HG03280 (cell line): ENCODE measurements around the gene NDUFS6.

ENCODE experiments used
- ATAC-seq: cut with Tn5 transposase; IDR thresholded peaks from one replicate; pipeline ENCODE4 v1.9.1; 2021; ENCODE audit warnings: mild to moderate bottlenecking, moderate library complexity; ENCODE audit not compliant: unreplicated experiment

NDUFS6 gene

DNA sequence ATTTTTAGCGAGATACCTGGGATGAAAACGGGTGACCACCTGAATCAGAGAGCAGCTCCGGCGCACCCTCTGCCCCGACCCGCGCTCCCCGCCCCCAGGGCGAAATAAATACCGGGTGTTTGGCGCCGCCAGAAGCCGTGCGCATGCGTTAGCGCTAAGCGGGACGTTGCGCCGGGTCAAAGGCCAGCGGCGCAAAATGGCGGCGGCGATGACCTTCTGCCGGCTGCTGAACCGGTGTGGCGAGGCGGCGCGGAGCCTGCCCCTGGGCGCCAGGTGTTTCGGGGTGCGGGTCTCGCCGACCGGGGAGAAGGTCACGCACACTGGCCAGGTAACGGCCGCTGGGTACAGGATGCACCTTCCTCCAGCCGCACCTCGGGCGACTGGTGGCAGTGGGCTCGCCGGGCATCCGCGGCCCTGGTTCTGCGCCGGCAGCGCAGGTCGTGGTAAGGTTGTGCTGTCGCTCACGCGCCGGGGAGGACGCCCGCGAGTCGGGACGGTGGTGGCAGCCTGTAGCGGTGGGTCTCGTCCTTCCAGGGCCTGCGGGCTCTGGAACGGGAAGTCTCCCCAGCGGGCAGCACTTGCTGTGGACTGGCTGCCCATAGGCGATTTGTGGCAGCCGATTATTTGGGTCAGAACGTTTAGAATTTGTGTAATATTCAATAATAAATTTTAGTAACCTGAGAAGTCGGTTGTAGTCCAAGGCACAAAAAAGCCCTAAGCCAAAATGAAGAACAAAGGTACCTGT is at the start of gene NDUFS6:
TSS of gene NDUFS6 (plus strand) at position 186 of the 745 bp plus-strand sequence. CDS start at position 197, 11 bp downstream.
- peak; percentile 58 for ATAC-seq

DNA sequence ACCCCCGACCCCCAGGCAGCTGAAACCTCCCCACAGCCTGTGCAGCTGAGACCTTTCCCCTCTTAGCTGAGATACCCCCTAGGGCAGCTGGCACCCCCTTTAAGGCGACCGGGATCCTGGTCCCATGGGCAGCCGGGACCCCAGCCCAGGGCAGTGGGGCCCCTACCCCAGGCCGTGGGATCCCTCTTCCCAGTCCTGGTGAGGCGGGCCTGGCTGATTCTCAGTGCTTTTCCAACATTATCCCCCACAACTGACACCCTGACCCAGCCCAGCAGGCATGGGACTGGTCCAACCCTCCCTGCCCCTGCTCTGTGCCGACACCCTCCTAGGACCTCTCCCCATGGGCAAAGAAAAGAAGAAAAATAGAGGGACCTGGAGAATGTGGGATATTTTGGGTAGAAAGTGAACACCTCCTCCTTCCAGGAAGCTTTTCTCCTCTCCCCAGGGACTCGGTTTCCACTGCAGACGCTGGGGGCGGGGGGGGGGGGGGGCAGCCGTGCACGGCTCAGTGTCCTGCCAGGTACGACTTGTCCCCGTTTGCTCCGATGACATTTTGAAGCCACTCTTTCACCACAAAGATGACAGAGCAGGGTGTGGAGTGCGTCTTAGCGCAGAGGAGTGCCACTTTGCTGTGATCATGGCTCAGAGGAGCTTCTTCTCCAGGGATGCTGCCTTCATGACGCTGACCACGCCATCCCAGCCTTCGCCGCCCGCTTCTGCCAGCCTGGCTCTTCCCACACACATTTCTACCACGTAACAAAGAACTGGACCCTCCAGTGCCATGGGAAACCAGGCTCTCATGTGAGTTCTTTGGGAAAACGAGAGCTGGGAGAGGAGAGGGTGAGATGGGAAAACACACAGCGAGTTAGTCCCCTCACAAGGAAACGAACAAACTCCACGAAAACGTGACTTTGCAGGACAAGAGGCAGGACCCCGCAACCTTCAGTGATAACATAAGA is 49.1 kb upstream of the NDUFS6 start:
- no peak for ATAC-seq

DNA sequence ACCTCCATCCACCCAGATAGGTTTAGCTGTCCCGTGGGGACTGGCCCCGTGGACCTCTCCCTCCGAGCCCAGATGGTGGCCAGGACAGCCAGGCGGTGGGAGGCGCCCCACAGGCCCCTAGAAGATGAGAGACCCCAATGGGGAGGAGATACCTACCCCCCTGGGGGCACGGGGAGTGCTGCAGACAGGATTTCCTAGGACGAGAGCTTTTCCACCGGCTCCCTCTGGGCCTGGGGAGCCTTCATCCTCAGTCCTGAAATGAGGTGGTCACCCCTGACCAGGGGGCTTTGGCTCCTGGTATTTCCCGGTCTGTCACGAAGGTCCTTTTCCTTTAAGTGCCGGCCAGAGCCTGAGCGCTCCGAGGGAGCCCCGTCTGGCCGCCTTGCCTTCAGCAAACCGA is 48.3 kb upstream of the NDUFS6 start:
- no peak for ATAC-seq

DNA sequence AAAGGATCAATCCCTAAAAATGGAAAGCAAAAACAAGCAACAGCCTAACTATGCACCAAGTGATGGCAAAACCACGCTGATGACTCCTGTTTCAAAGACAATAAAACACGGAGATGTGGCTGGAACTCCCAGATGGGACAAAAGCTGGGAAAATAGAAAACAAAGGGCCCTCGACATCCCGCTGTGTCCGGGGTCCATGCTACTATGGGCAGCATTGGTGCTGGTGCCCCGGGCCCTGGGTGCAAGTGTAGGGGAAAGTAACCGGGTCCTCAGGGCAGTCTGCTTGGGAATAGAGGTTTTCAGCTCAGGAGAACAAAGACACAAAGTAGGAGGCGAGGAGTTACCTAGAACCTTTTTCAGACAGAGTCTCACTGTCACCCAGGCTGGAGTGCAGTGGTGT is 47.7 kb upstream of the NDUFS6 start:
- no peak for ATAC-seq

DNA sequence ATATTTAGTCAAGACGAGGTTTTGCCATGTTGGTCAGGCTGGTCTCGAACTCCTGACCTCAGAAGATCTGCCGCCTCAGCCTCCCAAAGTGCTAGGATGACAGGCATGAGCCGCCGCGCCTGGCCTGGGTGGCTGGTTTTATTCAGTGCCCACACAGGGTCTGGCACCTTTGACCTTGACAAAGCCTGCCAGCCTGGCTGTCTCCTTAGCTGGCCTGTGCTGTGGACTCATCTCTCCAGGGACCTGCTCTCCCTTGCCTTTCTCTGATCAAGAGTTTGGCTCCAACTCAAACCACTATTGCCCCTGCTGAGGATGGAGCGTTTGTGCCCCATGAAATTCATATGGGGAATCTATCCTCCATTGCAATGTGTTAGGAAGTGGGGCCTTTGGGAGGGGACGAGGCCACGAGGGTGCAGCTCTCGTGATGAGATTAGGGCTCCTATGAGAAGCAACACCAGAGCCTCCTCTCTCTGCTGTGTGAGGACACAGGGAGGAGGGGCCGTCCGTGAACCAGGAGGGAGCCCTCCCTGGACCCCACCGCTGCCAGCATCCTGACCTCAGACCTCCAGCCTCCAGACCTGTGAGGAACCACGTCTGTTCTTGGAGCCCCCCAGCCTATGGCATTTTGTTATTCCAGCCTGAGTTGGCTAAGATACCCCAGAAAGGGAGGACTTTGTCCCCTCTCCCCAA is 46.5 kb upstream of the NDUFS6 start:
- ATAC-seq: no peak

DNA sequence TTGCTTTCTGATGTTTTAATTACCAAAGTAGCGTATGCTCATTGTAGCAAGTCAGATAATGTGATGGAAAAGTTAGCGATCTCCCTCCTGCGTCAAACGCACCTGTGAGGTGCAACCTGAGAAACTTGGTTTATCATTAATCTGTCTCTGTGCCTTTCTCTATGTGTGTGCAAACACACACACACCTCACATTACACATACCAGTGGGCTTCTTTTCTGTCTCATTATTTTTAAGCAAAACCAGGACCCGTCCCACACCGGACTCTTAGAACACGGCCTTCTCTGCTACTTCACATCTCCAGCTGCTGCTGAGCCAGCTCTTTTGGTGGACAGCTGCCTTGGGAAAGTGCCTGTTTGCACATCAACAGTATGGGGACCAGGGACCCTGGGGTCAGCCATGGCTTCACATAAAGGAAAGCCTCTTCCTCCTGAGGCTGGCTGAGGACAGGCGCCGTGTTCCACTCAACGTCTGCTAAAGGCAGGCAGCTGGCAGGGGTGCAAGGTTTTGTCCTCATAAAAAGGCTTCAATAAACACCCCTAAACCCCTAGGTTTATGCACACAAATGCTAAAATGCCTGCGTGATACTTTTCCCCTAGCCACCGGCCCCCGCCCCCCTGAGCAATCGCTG is 45.8 kb upstream of the NDUFS6 start:
- ATAC-seq: no peak

DNA sequence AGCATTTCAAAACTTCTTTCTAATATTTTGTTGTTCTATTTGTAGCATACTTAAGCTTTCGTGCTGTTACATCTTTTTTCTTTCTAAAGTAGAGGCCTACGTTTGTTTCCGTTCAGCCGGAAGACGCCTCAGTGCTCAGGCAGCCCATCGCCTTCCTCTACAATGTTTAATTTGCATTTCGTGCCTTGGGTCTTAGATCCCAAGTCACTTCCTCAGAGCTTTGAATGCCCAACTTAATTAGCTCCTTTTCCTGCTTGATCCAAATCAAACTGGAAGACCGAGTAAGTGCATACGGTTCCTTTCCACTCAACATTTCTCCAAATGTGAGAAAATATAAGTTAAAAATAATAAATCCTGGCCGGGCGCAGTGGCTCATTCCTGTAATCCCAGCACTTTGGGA is 44.7 kb upstream of the NDUFS6 start:
- no peak for ATAC-seq

DNA sequence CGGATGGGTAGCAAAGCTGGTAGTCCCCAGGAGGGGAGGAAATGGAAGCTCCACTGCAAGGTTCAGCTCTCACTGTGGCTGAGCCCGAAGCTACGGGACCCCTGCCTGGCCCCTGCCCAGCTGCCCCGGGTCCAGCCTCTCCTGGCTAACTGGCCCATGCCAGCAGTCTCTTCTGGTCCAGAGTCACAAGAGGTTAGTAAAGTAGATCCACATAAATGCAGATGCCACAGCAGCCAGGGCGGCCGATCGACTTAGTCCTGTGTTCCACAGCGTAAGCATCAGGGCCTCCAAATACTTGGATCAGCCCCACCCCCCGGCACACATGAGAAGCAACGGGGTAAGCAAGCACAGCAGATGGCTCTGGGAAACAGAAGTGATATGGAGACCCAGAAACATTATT is 43.7 kb upstream of the NDUFS6 start:
- ATAC-seq: no peak

DNA sequence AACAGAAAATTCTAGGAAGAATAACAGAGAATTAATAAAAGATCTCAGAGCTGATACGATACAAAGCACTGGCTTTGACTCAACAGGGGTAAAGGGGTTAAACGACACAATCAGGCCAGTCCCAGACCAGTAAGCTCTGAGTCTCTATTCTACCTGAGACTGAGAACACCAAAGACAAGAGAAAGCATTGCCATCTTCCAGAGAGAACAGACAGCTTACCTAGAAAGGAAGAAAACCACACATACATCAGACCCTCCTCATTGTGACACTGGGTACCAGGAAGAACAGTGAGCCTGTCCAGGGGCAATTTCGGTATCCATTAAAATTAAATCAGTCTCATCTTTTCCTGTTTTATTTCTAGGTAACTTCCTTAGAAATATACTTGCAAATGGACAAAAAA is 42.6 kb upstream of the NDUFS6 start:
- no peak for ATAC-seq

DNA sequence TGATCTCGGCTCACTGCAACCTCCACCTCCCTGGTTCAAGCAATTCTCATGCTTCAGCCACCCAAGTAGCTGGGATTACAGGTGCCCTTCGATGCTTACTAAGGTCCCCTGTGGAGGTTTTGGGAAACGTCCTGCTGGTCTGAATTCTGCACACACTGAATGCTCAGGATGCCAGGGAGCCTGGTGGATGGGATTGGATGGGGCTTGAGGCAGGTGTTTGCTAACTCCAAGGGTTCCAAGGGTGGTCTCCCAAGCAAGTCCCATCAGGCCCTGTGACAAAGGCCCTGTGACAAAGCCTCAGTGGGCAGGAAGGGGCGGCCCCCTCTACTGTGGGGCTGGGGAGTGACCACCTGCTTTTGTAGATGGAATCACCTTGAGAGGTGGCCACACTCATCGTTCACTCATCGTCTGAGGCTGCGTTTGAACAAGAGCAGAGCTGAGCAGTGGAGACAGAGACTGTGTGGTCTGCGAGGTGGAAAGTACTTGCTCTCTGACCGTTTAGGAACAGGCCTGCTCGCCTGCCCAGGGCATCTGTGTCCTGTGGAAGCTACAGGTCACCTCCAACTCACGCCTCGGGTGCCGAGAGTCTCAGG is 41.7 kb upstream of the NDUFS6 start:
- no peak for ATAC-seq

DNA sequence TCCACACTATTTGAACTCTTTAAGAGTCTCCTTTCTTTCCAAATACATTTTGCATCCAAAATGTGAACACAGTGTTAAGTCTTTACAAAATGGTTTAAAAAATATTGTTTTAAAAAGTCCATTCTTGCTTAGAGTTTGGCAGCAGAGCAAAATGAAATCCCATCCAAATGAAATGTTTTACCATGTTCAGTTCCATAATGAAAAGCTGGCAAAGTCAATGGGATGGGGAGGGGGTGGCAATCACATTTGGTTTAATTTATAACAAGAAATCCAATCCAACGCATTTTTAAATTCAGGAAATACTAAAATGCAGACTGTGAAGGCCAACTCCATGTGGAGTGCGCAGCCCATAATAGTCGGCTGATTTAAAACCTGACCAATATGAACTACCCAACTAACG is 41.0 kb upstream of the NDUFS6 start:
- no peak for ATAC-seq

DNA sequence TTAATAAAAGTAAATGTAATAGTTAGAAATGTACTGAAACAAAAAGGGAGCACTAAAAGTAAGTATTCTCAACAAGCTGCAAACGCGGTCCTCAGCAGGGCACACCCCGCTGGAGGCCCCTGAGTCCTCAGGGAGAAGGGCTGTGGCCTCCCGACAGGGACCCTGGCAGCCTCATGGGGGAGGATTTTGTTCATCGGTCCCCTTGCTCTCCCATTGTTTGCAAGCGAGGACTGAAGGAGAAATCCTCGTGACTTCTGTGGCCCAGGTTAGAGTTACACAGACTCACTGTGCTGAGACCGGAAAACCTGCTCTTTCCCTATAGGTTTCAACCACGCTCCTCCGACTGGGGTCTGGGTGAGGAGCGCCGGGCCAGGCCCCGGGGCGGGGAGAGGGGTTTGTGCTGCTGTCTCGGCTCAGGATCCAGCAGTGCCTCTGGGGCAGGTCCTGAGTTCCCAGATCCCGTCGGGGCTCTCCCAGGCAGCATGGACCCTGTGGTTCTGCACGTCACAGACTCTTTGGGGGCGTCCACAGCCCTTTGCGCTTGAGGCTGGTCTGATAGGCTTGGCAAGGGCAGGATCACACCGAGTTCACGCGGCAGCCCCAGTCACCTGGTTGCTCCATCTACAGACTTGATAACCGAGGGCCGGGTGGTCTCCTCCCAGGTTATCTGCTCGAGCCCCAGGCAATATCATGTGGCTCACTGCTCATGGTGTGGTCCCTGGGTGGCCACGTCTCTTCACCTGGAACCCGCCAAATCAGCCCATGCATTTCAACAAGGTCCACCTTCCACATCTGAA is 40.4 kb upstream of the NDUFS6 start:
- ATAC-seq: no peak

DNA sequence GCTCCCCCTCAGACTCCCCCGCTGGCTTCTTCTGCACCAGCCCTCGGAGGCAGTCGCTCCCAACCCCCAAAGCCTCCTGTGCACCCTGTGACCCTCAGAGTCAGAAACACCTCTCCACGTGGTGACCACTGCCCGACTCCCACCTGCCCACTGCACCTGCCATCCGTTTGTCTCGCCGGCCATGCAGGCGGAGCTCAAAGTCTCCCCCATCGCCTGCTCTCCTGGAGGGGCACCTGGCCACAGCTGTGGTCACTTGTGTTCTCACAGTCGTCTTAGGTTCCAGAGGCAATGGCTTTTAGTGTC is 39.8 kb upstream of the NDUFS6 start:
- no peak for ATAC-seq

DNA sequence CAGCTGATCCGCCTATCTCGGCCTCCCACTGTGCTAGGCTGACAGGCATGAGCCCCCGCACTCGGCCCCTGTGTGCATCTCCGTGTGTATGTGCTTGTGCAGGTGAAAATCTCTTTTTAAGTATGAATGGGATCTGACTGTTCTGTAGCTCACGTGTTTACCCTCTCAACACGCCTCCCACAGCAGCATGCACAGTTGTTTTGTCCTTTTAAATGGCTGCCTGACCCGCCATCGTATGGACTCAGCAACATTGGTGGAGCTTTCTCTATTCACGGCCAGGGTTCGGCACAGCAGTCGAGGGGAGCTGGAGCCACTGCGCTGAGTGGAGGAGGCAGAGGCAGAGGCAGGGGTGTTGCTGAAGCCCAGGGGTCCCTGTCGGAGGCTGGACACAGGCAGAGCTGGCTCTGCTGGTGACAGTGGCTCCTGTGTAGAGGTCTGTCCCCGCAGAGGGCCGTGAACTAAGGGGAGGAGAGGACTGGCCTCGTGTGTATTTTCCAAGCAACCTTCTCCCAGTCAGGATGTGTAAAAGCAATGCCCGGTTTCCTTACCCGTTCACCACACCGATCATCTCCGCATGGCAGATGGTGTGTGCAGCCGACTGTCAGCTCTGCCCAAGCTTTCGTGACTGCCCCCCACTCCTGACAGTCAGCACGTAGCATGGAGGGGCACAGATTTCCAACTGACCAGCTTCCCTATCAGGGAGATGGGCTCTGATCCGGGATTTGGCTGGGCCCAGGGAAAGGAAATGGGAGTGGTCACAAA is 38.9 kb upstream of the NDUFS6 start:
- no peak for ATAC-seq

DNA sequence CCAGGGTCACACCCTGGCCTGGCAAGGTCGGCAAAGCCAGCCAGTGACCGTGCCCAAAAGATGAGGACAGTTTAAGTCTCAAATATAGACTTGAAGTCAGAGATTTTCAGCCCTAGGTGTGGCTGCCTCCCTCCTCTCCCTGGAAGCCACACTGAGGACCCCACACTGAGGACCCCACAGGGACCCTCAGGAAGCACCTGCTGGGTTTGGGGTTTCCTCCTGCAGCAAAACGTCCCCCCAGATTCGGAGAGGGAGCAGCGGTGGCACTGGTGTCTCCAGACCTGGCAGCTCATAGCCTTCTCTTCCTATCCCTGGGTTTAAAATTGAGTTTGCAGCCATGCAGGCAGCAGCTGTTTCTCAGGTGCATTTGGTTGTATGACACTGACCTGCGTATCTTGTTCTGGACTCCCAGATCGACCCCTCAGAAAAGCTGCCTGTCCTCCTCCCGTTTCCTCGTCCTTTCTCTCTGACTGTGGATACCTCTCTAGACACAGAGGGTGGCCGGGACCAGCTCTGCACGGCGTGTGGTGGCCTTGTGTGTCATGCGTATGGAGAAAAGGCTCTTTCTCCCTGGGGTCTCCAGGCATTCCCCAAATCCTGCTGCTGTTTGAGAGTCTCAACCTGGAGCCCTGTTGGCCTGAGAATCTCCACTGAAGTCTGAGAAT is 38.2 kb upstream of the NDUFS6 start:
- ATAC-seq: no peak

DNA sequence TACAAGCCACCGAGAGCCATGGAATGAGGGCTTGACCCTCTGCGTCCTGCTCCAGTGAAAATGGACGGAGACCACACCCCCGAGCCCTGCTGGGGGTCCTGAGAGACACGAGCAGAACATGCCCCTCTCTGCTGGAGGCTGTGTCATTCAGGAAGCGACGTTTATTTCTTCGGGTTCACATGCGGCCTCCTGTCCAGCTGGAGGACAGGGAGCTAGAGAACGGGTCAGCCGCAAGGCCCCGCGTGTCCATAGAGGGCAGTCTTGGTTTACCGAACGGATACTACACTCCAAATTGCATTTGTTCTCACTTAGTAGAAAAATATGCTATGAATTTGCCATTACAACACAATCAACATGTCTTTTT is 37.7 kb upstream of the NDUFS6 start:
- ATAC-seq: no peak

DNA sequence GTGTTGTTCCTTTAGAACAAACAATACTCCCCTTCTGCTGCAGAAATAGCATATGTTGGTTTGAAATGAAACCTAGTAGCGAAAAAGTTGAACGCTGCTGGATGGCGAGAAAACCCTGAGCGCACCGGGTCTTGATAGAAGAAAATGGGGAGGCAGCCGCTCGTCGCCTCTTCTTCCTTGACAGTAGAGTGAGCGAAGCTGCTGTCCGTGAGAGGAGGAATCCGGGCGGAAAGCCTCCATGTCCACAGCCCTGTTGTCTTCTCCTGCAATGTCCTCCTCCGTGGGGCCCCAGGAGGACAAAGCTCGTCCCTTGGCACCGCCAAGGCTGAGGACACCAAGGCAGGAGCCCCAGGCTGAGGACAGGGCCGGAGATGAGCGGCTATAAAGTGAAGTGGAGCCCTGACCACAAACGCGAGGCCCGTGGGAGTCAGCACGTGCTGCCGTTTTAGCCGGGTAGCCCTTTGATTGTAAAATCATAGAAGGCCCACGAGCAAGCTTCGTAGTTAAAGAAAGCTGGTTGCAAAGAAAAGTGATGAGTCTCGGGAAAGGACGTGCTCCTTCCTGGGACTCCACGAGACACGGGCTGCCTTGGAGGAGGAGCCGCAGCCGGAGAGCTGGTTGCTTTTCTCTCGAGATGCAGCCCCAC is 37.1 kb upstream of the NDUFS6 start:
- no peak for ATAC-seq

DNA sequence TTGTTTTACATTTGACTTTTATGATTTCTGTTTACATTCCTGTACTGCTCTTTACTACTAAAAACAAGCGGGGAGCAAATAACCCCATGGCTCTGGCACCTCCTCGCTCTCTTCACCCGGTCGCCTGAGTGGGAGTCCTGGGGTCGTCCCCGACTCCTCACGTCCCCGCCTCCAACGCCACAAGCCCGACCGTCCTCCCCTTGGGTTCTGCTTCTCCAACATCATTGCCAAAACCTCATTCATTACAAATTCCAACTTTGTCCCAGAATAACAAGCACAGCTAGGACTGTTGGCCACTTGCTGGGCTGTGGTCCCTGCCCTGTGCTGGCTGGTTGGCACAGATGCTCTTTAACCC is 36.6 kb upstream of the NDUFS6 start:
- ATAC-seq: no peak
